ENCODE data around the gene DIRAS1.
A peak's percentile ranks its signal among the peaks of the same experiment; 100 is the strongest.
"Not testable (repeated sequence)": the region's sequence is repeated elsewhere in the genome, so short reads cannot be mapped to it uniquely, and the experiment has no call there.

Gene DIRAS1

DNA sequence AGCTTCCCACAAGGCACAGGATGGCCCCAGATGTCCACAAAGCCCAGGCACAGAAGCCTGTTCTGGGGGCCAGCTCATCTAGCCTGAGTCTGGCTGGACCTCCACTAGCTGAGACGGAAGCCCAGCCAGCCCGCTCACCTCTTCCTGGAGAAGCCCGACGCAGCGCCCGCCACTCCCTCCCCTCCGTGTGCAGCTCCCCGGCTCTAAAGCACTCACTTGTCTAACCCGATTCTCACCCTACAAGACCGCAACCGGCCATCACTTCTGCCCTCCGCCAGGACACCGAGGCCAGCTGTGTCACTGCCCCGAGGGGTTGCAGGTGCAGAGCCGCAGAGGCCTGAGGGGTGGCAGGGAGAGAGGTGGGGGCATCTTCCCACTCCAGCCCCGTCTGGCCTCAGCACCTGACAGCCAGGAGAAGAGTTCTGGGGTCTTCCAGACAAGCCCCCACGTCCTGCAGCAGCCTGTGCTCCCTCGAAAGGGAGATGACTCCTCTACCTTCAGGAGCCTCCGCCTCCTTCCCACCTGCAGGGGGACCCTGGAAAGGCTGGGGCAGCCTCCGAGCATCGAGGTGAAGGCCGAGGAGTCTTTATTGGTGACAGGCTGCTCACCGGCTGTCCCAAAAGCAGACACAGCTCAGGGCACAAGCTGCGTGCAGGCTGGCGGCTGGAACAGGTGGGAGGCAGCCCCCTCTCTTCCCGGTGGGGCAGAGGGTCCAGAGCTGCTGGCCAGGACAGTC, 5.9 kb upstream of the DIRAS1 start:
- no peak for DNase-seq

DNA sequence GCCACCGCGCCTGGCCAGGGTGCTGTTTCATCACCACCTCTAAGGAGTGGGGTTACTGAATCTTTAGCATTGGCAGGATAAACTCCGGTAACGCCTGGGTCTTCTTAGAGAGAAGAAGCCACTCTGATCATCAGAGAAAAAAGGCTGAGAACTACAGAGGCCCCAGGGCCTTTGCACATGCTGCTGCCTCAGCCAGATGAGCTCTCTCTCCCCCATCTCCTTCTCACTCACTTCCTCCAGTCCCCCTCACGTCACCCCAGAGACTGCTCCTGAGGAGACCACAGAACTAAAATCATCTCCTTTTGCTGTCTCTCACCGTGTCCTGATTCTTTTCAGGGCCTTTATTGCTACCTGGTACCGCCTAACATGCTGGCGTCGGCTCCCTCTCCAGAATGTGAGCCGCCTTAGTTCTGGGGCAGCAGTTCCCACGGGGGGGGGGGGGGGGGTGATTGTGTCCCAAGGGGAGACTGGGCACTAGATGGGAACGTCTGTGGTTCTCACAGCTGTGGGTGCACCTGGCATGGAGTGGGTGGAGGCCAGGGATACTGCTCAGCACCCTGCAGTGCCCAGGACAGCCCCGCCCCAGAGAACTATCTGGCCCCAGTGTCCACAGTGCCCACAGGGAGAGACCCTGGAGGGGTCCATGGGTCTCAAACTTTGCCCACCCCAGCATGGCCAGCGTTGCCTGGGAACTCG, 5.1 kb upstream of the DIRAS1 start:
- no peak for DNase-seq

DNA sequence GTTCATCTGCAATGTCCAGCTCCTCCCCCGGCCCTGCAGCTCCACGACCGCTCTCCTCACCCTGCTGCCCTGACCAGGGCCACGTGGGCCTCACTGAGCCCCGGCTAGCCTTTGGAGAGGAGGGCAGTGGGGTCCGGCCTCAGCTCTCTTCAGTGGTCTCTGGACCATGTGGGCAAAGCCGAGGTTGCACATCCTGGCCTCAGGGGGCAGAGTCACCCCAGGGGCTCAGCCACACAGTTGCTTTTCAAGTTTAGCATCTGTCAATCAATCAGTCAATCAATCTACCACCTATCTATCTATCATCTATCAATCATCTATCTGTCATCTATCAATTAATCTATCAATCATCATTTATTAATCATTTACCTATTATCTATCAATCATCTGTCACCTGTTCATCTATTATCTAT, 3.0 kb upstream of the DIRAS1 start:
- DNase-seq, result no peak

DNA sequence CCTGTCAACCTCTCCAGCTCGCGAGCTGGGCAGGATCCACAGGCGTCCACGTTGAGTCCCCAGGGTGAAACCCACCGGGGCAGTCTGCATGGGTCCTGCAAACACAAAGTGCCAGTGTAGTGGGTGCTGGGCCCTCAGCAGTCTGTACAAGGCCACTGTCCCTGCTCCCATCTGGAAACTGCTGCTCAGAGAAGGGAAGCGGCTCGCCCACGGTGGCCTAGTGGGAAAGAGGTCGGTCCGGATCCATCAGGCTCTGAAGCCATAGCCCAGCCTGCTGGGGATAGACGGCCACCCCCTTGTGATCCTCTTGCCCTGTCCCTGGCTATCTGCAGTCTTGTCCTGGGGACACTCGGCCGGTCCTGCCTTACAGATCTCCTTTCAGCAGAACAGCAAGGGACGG, 2.6 kb upstream of the DIRAS1 start:
- DNase-seq, result no peak

DNA sequence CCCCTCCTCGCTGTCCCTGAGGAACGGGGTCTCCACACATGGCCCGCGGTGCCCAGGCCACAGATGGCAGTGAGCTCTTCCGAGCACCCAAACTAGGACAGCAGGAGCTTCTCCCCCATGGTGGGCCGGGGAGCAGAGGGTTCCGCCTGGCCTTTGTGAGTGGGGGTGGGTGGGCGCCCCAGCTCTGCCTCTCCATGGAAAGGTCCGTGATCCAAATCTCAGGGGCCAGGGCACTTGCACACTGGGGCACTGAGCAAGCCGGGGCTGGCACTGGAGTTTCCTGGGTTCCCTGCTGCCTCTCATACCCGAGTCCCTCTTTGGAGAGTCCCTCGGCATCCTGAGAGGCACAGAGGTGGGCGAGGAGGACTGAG, 2.2 kb upstream of the DIRAS1 start:
- no peak for DNase-seq

DNA sequence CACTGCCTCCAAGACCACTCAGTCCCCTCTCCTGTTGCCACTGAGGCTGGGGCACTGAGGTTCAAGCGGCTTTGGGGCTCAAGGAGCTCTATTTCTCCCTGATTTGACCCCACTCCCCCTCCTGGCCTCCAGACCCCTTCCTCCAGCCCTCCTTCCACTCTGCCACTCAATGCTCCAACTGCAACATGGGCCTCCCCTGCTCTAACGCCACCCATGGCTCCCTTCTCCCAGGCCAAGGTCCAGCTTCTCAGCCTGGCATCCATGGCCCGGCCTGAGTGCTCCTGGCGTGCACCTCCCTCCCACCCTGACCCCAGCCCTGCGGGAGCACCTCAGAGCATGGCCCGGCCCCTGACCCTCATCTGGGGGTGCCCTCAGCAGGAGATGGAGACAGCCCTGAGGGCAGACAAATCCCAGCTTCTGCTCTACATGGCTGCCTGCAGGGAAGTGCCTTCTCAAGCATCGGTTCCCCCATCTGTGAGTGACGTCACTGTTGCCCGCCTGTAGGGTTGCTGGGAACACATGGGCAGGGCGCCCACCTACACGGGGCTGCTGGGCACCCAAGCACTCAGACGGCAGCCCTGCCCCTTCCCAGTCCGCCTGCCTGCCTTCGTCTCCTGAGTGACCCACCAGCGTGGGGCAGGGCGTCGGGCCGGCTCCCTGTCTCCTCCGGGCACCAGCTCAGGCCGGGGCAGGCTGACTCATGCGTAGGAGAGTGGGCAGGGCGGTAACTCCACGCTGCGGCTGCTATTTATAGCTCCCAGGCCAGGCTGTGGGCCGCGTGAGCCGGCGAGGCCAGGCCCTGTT, 1.6 kb upstream of the DIRAS1 start:
- DNase-seq, result peak; percentile 34

DNA sequence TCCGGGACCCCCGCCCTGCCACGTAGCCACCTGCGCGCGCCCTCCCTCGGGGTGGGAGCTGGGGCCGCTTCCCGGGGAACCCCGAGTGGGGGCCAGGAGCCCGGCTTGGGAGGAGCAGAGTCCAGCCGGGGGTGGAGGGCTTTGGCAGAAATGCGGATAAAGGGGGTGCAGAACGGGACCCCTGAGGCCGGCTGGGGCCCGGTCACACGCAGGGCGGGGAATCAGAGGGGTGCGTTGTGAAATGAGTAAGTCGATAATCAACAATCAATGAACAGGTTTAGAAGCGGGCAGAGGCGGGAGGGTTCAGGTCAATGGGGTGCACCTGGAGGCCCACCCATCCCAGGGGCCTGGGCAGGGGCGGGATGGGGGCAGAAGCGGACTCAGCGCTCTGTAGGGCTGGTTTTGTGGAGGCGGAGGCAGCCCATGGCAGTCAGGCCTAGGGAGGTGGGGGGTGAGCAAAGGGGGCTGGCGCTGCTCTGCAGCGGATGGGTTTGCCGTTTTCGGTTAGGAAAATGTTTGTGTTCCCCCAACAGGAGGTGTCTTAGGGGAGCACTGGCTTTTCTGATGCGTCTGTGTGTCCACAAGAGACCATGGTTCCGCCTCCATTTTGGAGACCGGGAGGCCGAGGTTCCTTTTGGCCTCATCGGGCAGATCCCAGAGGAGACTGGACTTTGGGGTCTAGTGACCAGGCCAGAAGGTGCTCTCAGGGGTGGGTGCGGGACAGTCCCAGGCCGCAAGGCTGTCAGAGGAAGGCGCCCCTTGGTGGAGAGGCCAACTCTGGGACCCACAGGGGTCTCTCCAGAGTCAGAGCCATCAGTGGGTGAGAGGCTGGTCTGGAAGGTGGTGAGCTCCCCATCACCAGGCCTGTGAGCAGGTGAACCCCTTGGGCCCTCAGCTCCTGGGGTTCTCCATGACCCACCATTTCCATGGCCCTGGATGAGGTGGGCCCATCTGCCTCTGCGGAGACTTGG, 683 bp upstream of the DIRAS1 start:
- no peak for DNase-seq

DNA sequence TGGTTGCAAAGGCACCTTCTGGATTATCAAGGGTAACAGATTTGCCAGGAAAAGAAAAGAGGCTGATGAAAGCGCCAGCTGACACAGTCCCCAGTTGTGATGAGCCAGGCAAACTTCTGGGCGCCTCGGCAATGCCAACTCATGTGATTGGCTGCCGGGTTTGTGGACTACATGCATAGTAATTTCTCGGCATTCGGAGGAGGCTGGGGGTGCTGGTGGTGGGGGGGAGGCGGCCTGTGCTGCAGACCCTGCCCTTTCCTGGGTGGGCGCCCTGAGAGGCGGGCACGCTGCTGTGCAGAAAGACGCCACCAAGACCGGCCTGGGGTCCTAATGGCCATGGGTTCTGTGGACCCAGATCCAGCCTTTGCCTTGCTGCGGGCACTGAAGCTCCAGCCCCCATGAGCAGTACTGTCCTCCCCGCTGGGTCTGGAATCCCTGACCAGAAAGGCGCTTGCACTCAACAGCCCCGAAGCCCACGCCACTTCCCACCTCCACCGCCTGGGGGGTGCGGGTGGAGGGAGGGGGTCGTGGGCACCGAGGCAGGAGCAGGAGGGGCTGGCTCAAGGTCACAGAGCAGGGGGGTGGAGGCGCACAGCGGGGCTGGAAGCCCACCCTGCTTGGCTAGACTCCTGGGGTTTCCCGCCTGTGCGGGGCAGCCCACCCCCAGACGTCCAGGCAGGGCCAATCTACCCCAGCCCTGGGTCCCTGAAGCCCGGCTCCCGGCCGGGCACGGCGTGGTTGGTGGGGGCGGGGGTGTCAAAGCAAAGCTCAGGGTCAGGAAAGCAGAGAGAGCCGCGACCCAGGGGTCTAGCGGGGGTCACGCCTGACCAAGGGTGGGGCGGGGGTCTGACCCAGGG, 1.0 kb downstream of the DIRAS1 start:
- DNase-seq, result no peak

DNA sequence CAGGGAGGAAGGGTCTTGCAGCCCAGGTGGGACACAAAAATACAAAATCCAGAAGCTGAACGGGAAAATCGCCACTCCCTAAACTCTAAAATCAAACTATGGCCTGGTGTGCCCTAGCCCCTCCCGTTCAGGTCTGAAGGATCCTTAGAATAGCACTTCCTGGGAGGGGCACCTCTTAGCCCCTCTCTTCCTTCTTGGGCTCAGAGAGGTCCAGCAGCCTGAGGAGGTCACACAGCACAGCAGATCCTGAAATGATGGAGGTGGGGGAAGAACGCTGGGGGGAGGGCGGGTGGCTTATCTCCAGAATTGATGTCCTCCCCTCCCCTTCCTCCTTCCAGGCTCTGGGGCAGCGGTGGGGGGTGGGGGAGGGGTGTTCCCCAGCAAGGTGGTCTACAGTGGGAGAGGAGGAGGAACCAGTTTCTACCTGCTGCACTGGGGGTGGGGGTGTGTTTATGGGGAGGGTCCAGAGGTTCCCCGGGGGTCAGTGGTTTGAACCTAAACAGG, 1.9 kb downstream of the DIRAS1 start:
- no peak for DNase-seq

DNA sequence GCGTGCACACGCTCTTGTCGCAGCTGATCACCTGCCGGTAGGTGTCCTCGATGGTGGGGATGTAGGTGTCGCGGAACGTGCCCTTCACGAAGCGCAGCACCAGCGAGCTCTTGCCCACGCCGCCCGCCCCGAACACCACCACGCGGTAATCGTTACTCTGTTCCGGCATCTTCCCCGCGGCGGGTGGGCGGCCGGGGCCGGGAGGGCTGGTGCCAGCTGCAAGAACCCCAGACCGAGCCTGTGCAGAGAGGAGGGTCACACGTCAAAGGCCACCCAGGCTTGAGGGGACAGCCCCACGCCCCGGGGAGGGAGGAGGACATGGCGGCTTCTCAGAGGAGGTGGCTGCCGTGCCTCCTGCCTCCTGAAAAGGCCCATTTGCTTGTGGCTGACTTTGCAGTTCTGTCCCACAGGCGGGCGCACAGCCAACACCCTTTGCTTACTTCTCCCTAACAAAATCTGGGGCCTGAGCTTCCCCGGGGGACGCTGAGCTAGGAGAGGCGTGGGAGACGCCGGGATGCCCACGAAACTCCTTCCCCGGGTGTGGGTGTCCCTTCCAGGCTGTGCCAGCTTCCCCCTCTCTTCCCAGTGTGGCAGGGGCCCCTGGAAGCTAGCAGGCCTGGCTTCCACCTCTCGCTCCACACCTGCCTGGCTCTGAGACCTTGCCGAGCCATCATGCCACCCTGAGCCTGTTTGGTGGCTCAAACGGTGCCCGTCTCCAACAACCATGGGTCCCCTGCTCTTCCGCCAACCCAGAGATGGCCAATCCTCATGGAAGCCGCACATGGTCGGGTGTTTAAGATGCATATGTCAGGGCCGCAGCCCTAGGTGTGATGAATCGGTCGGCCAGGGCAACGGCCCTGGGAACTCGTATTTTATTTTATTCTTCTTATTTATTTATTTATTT, 3.3 kb downstream of the DIRAS1 start:
- DNase-seq, result no peak

DNA sequence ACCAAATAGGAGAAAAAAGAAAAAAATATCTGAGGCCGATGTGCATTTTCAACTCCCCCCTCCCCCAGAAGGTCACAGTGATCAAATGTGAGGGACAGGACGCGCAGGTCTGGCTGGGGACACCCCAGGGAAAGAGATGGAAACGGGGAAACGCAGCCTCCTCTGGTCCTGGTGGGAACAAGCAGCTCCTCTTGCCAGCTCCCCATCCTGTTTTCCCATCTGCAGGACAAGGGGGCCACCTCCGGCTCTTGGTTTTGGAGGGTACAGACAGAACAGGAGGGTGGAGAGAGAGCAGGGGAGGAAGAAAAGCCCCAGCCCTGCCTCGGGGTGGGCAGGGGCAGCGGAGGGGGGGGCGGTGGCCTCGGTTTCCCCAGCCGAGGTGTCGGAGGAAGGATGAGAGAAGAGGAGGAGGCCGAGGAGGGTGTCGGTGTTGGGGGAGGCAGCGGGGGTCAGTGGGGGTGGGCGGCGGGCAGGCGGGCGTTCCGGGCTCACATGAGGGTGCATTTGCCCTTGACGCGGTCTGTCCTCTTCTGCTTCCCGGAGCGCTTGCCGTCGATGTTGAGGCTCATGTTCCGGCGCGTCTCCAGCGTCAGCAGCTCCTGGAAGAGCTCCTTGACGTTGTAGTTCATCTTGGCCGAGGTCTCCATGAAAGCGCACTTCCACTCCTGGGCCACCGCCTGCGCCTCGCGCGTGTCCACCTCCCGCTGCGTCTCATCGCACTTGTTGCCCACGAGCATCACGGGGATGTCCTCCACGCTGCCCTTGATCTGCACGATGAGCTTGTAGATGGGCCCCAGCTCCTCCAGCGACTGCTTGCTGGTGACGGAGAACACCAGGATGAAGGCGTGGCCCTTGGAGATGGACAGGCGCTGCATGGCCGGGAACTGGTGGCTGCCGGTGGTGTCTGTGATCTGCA, 4.2 kb downstream of the DIRAS1 start:
- DNase-seq, result no peak

DNA sequence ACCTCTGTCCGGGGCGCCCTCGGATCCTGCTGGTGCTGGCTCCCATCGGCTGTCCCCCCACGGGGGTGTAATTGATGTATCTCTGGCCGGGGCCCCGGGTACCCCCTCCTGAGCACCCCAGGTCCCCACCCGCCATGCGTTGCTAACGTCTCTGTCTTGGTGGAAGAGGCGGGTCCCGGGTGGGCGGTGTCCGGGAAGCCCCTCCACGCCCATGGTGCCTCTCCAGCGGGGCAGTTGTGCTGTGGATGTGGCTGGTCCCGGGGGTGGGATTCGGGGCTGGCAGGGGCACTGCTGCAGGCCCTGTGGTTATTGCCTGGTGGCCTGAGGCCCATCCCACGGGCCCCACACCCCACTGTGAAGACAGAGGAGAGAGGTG, 4.9 kb downstream of the DIRAS1 start:
- no peak for DNase-seq

DNA sequence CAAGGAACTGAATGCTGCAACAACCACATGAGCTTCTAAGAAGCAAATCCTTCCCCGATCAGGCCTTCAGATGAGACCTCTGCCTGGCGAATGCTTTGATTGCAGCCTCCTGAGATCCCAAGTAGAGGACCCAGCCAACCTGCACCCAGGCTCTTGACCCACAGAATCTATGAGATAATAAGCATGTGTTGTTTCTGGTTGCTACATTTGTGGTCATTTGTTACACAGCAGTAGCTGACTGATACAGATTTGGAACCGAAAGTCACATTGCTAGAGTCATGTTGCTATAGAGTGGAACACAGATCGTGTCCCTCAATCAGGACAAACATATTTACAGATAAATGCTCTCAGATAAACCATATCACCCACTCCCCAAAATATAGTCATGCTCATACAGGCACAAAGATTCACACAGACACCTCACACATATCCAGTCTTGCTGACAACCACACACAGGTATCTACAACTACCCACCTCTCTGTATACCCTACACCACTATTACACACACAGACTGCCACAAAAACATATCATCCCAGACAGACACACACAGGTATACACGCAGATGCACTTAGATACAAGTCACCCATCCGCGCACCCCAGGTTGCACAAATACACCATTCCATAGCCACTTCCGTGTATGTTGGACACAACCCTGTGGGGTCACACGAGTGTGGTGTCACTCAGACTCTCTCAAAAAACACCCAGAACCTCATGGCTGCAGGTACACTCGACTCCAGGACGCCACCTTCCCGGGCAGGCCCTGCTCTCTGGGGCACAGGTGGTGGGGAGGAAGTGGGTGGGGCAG, 5.5 kb downstream of the DIRAS1 start:
- no peak for DNase-seq

DNA sequence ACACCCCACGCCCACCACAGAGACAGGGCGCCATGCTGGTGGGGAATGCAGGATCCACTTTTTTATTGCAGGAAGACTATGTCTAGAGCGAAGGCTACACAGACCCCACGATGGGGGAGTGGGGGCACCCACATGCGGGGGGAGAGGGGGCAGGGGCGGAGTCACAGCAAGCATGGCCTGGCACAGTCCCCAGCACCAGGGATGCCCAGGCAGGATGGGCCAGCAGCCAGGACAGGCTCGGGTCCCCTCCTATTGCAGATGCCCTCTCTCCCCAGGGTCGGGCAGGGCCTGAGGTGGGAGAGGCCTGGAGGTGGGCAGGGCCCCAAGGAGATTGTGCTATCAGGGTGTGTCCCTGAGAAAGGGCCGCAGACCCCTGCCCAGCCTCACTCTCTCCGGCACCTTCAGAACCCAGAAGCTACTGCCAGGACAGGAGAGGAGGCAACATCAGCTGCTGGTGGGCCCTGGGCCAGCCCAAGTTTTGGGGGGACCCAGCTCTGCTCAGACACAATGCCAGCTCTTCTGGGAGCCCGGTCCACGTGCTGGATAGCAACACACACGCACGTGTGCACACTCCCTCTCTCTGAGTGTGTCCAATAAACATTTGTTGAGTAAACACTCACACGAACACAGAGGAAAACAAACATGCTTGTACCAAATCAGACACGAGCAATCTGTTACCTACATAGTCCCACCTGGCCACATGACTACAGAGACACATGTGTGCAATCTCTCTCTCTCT, 6.5 kb downstream of the DIRAS1 start:
- DNase-seq, result no peak

DNA sequence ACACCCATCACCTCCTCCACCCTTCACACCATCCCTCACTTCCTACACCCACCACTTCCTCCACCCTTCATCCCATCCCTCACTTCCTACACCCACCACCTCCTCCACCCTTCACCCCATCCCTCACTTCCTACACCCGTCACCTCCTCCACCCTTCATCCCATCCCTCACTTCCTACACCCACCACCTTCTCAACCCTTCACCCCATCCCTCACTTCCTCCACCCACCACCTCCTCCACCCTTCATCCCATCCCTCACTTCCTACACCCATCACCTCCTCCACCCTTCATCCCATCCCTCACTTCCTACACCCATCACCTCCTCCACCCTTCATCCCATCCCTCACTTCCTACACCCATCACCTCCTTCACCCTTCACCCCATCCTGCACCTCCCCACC, 7.1 kb downstream of the DIRAS1 start:
- not testable (repeated sequence) for DNase-seq

DNA sequence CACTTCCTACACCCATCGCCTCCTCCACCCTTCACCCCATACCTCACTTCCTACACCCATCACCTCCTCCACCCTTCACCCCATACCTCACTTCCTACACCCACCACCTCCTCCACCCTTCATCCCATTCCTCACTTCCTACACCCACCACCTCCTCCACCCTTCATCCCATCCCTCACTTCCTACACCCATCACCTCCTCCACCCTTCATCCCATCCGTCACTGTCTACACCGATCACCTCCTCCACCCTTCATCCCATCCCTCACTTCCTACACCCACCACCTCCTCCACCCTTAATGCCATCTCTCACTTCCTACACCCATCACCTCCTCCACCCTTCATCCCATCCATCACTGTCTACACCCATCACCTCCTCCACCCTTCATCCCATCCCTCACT, 8.0 kb downstream of the DIRAS1 start:
- DNase-seq, result not testable (repeated sequence)

DNA sequence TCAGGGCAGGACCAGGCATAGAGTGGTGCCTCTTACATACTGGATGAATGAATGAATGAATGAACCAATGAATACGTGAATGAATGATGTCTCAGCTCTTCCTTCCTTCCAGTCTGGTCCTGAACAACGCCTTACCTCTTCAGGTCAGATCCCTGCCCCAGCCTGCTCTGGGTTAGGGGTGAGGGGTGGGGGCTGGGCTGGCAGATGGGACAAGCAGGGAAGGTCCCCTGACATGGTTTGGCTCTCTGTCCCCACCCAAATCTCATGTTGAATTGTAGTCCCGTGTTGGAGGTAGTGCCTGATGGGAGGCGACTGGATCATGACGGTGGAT, 9.3 kb downstream of the DIRAS1 start:
- no peak for DNase-seq

All from right kidney (tissue), 1 donor.